Osteocyte (in vitro differentiated cells): ENCODE data around the gene TIGD6. TPM values are rescaled to one million over a fixed set of nuclear protein-coding genes. Genes with fewer than 3 reads are reported as not detected.
"Not testable (repeated sequence)": the region's sequence is repeated elsewhere in the genome, so short reads cannot be mapped to it uniquely, and the experiment has no call there.

ENCODE experiments used
- DNase-seq: peaks from one replicate; pipeline ENCODE4 v3.0.0; 2021; ENCODE audit warnings: mixed read lengths; ENCODE audit not compliant: unreplicated experiment; ENCODE audit errors: extremely low spot score
- H3K27ac Mint-ChIP-seq: one replicate; pipeline ENCODE4 v1.8.0; 2021; ENCODE audit warnings: mild to moderate bottlenecking, mixed read lengths; ENCODE audit not compliant: unreplicated experiment
- H3K27me3 Mint-ChIP-seq: one replicate; pipeline ENCODE4 v1.8.0; 2021; ENCODE audit warnings: mixed read lengths; ENCODE audit not compliant: unreplicated experiment
- H3K36me3 Mint-ChIP-seq: one replicate; pipeline ENCODE4 v1.8.0; 2021; ENCODE audit warnings: mixed read lengths; ENCODE audit not compliant: unreplicated experiment
- H3K4me1 Mint-ChIP-seq: one replicate; pipeline ENCODE4 v1.8.0; 2021; ENCODE audit warnings: mixed read lengths; ENCODE audit not compliant: unreplicated experiment
- H3K4me3 Mint-ChIP-seq: one replicate; pipeline ENCODE4 v1.8.0; 2021; ENCODE audit warnings: mild to moderate bottlenecking, moderate library complexity, mixed read lengths; ENCODE audit not compliant: unreplicated experiment
- H3K9me3 Mint-ChIP-seq: one replicate; pipeline ENCODE4 v1.8.0; 2021; ENCODE audit warnings: mixed read lengths; ENCODE audit not compliant: unreplicated experiment
- total RNA-seq: library from RNA; stranded (reverse); gene quantifications from 2 replicates; pipeline ENCODE4 v1.2.1, GENCODE V29; 2021
- TF ChIP-seq, protein P1 (sequence below): fragments of 200-600 bp; sonication (generic); IDR thresholded peaks from 2 replicates; pipeline ENCODE4 v1.5.0; 2021; ENCODE audit warnings: antibody characterized with exemption, mild to moderate bottlenecking, moderate library complexity

Gene TIGD6
- total RNA-seq, 1 donor from 2014 or later, result 5.9 TPM

DNA sequence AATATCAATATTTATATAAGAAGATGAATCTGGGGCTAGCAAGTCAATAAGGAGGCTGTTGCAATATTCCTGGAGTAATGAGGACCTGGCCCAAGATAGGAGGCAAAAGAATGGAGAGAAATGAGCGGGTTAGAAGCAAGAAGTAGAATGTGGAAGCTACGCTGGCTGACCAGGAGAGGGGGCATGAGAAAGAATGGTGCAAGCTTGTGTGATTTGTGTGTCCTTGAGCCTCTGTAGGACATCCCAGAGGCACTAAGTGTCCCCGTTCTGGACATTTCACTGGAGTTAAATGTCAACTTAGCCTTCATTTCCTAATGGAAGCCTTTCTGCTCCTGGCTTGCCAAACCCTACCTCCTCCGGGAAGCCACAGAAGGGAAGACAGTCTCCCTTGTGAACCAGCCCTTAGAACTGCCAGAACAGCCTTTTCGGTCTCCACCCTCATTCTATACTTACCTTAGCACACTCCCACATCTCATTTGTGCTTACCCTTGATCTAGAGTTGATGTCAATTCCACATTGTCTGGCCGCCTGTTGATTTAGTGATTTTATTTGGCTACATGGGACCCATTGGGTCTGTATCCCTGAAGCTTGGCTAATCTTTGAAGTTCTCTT, 49.2 kb downstream of the TIGD6 start:
- no peak overlapping the region for H3K27ac Mint-ChIP-seq
- no peak for DNase-seq
- H3K4me1 Mint-ChIP-seq, result peaks cover 6% of the 10 kb centered on the region
- no peaks in the 10 kb centered on the region for H3K9me3 Mint-ChIP-seq
- H3K36me3 Mint-ChIP-seq, result no peaks in the 10 kb centered on the region
- H3K27me3 Mint-ChIP-seq, result peaks cover 4% of the 10 kb centered on the region
- H3K4me3 Mint-ChIP-seq, result no peak overlapping the region
- TF ChIP-seq, protein P1, sequence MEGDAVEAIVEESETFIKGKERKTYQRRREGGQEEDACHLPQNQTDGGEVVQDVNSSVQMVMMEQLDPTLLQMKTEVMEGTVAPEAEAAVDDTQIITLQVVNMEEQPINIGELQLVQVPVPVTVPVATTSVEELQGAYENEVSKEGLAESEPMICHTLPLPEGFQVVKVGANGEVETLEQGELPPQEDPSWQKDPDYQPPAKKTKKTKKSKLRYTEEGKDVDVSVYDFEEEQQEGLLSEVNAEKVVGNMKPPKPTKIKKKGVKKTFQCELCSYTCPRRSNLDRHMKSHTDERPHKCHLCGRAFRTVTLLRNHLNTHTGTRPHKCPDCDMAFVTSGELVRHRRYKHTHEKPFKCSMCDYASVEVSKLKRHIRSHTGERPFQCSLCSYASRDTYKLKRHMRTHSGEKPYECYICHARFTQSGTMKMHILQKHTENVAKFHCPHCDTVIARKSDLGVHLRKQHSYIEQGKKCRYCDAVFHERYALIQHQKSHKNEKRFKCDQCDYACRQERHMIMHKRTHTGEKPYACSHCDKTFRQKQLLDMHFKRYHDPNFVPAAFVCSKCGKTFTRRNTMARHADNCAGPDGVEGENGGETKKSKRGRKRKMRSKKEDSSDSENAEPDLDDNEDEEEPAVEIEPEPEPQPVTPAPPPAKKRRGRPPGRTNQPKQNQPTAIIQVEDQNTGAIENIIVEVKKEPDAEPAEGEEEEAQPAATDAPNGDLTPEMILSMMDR, result no peak

DNA sequence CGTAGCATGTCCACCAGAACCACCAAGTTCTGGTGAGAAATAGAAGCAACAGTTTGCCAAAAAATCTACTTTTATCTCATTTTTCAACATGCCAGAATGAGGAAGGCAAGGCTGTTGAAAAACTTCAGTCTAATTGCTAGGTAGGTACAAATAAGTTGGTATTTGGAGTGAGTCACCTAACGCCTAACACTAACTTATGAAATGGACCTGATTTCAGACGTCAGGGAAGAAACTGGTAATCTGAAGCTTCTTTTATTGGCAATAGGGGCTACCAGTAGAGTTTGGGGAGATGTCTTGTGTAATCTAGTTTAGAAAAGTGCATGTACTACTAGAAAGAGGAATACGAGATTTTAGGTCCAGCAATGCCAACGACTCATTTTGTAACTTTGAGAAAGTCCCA, 51.5 kb downstream of the TIGD6 start:
- no peaks in the 10 kb centered on the region for H3K9me3 Mint-ChIP-seq
- peaks cover 4% of the 10 kb centered on the region for H3K27me3 Mint-ChIP-seq
- no peaks in the 10 kb centered on the region for H3K36me3 Mint-ChIP-seq
- no peak overlapping the region for H3K27ac Mint-ChIP-seq
- H3K4me3 Mint-ChIP-seq, result no peak overlapping the region
- TF ChIP-seq, protein P1, result no peak
- peaks cover 3% of the 10 kb centered on the region for H3K4me1 Mint-ChIP-seq
- no peak for DNase-seq

- TF ChIP-seq, protein P1, result no peak
- H3K9me3 Mint-ChIP-seq, result no peaks in the 10 kb centered on the region
- H3K4me1 Mint-ChIP-seq, result peaks cover 8% of the 10 kb centered on the region
- no peak overlapping the region for H3K4me3 Mint-ChIP-seq
- DNase-seq, result no peak
- no peaks in the 10 kb centered on the region for H3K36me3 Mint-ChIP-seq
- no peak overlapping the region for H3K27ac Mint-ChIP-seq
- peaks cover 4% of the 10 kb centered on the region for H3K27me3 Mint-ChIP-seq
Measured at GRCh38 chr5:149946118-149946517, 54.3 kb downstream of the TIGD6 start.

DNA sequence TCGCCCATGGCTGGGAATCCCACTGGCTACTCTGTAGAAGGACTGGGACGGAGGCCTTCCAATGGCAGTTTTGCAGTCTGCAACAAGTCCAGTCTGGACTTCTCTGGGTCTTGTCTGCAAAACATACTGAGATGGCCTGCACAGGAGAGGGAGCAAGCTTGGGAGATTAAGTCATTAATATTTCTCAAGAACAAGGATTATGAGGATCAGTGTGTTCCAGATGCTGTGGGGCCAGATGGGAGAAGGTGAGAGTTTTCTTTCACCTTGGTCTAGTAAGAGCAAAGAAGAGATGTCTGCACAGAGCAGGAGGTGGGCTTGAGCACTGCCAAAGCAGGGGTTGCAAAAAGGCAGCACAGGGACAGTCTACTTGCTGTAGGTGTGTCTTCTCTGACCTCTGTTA, 55.8 kb downstream of the TIGD6 start, which contains the start of gene PDE6A:
TSS of gene PDE6A (minus strand) at position 128 of the 400 bp plus-strand sequence. CDS start at position 8, 120 bp downstream.
- Mint-ChIP-seq H3K27ac (no peak within 1 kb of the TSS), H3K27me3 (peaks cover 4% of the 10 kb centered on the region), H3K4me1 (peaks cover 16% of the 10 kb centered on the region), H3K4me3 (no peak within 1 kb of the TSS), H3K36me3 (no peaks in the 10 kb centered on the region), H3K9me3 (no peaks in the 10 kb centered on the region)
- DNase-seq, result no peak
- TF ChIP-seq, protein P1, result no peak

GRCh38 chr5:149943177-149943949, 57.1 kb downstream of the TIGD6 start:
- DNase-seq, H3K27me3 Mint-ChIP-seq, H3K9me3 Mint-ChIP-seq, H3K27ac Mint-ChIP-seq, H3K36me3 Mint-ChIP-seq, H3K4me3 Mint-ChIP-seq: not testable (repeated sequence)
- H3K4me1 Mint-ChIP-seq, result peaks cover 29% of the 10 kb centered on the region

Other genes with a start within 250 kb of the TIGD6 start
- not detected in 2 replicates for gene PDE6A, start 55.9 kb downstream of the TIGD6 start, total RNA-seq
- 39.7 and 41.8 TPM in 2 replicates for gene SLC26A2, start 39.9 kb downstream of the TIGD6 start, total RNA-seq
- gene HMGXB3, start 85 bp upstream of the TIGD6 start, total RNA-seq, result 54.6 and 58.6 TPM in 2 replicates
- 1.1 and 1.2 TPM in 2 replicates for gene CSF1R, start 85.9 kb upstream of the TIGD6 start, total RNA-seq
- 1,093 and 1,131 TPM in 2 replicates for gene PDGFRB, start 155.2 kb upstream of the TIGD6 start, total RNA-seq
- 0.71 and 1.0 TPM in 2 replicates for gene CDX1, start 166.1 kb upstream of the TIGD6 start, total RNA-seq
- gene SLC6A7, start 189.4 kb upstream of the TIGD6 start, total RNA-seq, result not detected in 2 replicates